Measurements from ENCODE around the gene KCNK4.

KCNK4 gene

DNA sequence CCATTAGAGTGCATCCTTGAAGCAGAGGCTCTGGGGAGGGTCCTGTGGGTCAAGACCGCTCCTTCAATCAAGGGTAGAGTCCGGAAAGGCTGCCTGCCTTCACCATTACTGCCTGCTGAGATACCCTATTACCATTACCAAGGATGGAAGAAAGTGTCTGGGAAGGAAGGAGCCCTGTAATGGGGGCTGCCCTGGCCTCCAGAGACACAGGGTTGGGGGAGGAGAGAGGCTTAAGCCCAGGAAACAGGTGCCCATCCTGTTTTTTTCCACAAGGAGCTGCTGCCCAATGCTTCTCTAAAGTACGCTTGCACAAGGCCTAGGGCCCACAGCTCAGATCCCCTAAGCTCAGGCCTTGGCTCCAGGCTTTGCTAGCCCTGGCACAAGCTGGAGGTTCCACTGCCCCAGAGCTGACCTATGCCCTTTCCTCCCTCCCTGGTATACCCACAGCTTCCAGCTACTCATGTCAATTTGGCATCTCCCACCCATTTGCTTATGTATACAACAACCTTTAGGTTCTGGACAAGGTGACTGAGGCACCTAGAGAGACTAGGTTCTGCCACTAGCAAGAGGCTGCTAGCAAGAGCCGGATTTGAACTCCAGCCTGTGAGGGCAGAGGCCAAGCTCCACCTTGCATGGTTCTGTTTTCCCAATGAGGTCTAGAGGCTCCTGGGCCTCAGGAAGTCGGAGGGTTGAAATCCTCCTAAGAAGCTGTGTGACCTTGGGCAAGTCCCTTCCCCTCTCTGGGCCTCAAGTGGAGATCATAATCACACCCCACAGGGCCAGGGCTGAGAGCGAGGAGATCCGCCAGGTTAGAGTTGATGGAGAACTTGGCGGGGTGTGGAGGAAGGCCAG is 41.3 kb upstream of the KCNK4 start:
- no peaks in the 10 kb centered on the region for H3K9me3 Mint-ChIP-seq
- peak overlapping the region; percentile 59 for H3K4me3 Mint-ChIP-seq
- no peaks in the 10 kb centered on the region for H3K27me3 Mint-ChIP-seq (ENCODE audit: low read depth)
- no peak overlapping the region for H3K27ac Mint-ChIP-seq
- peaks cover 27% of the 10 kb centered on the region for H3K4me1 Mint-ChIP-seq (ENCODE audit: low read depth)
- no peaks in the 10 kb centered on the region for H3K36me3 Mint-ChIP-seq (ENCODE audit: low read depth)

DNA sequence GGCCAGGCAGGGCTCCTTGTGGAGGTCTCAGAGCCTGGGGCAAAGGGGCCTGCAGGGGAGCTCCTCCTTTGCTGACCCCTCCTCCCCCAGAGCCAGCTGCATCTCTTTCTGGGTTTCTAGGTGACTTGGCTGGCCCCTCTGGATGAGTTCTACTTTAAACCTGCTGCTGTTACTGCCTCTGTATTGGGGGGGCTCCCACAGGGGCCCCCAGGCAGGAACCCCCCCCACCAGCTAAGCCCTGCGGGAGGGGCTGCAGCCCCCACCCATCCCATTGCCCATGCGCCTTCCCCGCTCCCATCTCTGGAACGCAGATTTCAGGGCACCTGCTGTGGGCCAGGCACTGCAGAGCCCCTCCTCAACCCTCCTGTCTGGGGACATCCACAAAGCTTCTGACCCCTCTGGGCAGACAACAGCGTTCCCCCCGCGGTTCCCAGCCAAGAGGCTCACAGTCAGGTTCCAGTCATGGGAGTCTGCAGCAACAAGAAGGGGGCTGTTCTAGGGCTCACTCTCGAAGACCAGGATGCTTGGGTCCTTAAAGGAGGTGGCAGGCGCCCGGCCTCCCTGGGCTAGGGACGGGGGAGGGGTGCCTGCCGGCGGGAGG is 40.6 kb upstream of the KCNK4 start:
- Mint-ChIP-seq H3K9me3 (no peaks in the 10 kb centered on the region), H3K4me1 (ENCODE audit: low read depth) (peaks cover 23% of the 10 kb centered on the region)

DNA sequence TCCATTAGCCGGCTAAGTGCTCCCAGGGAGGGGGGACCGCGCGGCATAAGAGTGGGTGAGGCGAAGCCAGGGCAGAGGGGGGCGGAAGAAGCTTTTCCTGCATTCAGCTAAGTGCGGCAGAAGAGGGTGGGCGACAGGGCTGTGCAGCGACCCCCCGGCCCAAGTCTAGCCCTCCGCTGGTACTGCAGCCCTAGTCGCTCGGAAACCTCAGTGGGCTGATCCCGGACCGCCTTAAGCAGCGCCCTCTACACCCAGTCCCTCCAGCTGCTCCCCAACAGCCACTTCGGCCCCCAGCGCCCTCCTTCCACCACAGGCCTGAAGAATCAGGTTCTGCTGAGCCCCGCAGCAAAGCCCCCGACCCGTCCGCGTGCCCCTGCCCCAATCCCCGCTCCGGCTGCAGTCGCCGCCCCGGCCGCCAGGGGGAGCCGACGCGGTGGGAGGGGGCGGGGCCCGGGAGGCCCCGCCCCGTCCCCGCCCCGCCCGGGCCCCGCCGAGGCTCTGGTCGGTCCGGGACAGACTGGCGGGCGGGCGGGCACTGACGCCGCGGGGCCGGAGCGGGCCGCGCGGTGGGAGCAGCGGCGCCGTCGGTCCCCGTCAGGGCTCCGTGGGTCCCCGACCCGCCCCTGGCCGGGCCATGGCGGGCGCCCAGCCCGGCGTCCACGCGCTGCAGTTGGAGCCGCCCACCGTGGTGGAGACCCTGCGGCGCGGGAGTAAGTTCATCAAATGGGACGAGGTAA is 39.9 kb upstream of the KCNK4 start, which contains the start of gene PLCB3:
Gene PLCB3 (plus strand): TSS at position 515 of the 737 bp plus-strand sequence. CDS start 120 bp downstream, at position 635.
- peak within 1 kb of the TSS; percentile 71 for H3K27ac Mint-ChIP-seq
- H3K4me1 Mint-ChIP-seq (ENCODE audit: low read depth) = peaks cover 21% of the 10 kb centered on the region
- peak within 1 kb of the TSS; percentile 89 for H3K4me3 Mint-ChIP-seq
- no peaks in the 10 kb centered on the region for H3K27me3 Mint-ChIP-seq (ENCODE audit: low read depth)
- H3K9me3 Mint-ChIP-seq = no peaks in the 10 kb centered on the region
- H3K36me3 Mint-ChIP-seq (ENCODE audit: low read depth) = peaks cover 2% of the 10 kb centered on the region

More for the DNA sequence above, 40.6 kb upstream of the KCNK4 start:
- peak overlapping the region; percentile 74 for H3K4me3 Mint-ChIP-seq
- H3K27ac Mint-ChIP-seq = no peak overlapping the region
- H3K27me3 Mint-ChIP-seq (ENCODE audit: low read depth) = no peaks in the 10 kb centered on the region
- H3K36me3 Mint-ChIP-seq (ENCODE audit: low read depth) = peaks cover 2% of the 10 kb centered on the region

DNA sequence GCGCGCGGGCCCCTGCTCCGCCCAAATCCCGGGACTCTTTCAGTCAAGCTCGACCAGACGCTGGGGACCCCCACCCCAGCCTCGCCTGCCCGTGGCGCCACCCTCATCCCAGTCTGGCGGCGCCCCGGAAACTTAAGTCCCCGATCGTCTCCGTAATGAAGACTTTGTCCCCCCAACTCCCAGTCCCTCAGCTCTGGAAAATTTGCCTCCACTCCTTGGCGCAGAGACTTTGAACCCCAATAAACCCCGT is 39.4 kb upstream of the KCNK4 start:
- H3K36me3 Mint-ChIP-seq (ENCODE audit: low read depth) = peaks cover 2% of the 10 kb centered on the region
- H3K27ac Mint-ChIP-seq = peak overlapping the region; percentile 71
- no peaks in the 10 kb centered on the region for H3K27me3 Mint-ChIP-seq (ENCODE audit: low read depth)
- H3K4me3 Mint-ChIP-seq = peak overlapping the region; percentile 89
- peaks cover 21% of the 10 kb centered on the region for H3K4me1 Mint-ChIP-seq (ENCODE audit: low read depth)
- no peaks in the 10 kb centered on the region for H3K9me3 Mint-ChIP-seq

DNA sequence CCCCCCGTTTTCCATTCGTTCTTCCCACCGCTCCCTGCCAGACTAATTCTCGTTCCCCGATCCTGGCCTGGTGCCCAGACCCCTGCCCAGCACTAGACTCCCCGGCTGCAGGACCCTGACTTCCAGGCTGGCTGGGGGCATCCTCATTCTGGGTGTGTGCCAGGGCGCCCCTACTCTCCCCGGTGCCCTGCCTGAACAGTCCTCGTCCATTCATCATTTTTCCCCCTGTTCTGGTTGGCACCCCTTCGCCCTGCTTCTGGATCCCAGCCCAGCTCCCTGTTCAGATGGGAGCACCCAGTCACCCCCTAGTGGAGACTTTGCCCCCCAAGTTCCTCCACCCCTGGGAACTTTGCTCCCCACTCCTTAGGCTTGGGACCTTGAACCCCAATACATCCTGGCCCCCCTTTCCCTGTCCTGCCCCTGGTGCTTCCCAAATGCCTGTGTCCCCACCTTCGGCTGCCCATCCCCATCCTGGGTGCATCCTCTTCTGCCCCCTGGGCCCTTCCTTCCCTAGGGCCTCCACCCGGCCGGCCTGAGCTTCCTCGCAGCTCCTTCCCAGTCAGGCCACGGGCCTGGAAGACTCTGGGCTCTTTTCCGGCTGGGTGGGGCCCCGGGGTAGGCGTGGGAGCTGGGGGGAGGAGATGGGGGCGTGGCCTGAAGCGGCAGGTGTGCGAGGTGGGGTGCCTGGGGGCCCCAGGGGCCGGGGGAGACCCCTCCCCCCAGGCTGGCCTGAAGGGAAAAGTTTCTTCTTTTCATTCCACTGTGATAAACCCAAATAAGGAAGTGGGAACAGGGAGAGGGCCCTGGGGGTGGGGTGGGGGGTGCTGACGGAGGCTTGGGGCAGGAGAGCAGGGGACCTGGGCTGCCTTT is 38.9 kb upstream of the KCNK4 start:
- H3K27ac Mint-ChIP-seq = peak overlapping the region; percentile 71
- H3K9me3 Mint-ChIP-seq = no peaks in the 10 kb centered on the region

DNA sequence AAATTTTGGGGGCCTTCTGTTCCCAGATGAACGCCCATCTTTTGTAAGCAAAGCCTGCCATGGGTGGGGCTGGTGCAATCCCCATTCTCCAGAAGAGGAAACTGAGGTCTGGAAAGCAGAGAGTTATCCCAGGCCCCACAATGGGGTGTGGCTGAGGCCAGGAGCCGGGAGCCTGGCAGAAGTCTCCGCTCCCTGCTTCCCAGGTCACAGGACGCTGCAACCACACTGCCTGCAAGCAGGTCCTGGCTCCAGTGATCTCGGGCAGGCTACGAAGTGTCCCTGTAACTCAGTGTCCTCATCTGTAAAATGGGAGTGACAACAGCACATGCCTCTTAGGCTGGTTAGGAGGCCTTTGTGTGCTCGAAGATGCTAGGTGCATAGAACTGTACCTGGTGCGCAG is 38.1 kb upstream of the KCNK4 start:
- Mint-ChIP-seq H3K4me3 (peak overlapping the region; percentile 28), H3K9me3 (no peaks in the 10 kb centered on the region), H3K4me1 (ENCODE audit: low read depth) (peaks cover 18% of the 10 kb centered on the region), H3K27ac (no peak overlapping the region), H3K36me3 (ENCODE audit: low read depth) (peaks cover 5% of the 10 kb centered on the region), H3K27me3 (ENCODE audit: low read depth) (no peaks in the 10 kb centered on the region)

More for the DNA sequence above, 38.9 kb upstream of the KCNK4 start:
- peaks cover 21% of the 10 kb centered on the region for H3K4me1 Mint-ChIP-seq (ENCODE audit: low read depth)
- H3K27me3 Mint-ChIP-seq (ENCODE audit: low read depth) = no peaks in the 10 kb centered on the region
- H3K4me3 Mint-ChIP-seq = peak overlapping the region; percentile 89
- peaks cover 2% of the 10 kb centered on the region for H3K36me3 Mint-ChIP-seq (ENCODE audit: low read depth)

DNA sequence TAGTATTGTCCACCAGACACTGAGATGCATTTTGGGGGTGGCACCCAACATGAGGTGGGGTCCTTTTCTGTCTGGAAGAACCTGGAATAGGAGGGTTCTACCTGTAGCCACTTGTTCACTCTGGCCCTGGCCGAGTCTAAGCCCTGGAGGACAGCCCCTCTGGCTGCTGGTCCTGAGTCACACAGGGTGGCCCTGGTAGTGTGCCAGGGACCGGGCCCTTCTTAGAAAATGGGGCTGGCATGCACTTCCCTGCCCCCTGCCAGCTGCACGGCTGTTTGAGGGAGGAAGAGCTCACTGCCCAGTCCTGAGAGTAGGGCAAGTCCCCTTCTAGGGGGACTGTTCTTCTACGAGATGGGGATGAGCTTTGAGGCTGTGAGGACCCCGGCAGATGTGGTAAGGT is 37.6 kb upstream of the KCNK4 start:
- H3K4me1 Mint-ChIP-seq (ENCODE audit: low read depth) = peaks cover 16% of the 10 kb centered on the region
- peaks cover 5% of the 10 kb centered on the region for H3K36me3 Mint-ChIP-seq (ENCODE audit: low read depth)
- no peaks in the 10 kb centered on the region for H3K9me3 Mint-ChIP-seq
- H3K27ac Mint-ChIP-seq = no peak overlapping the region
- no peaks in the 10 kb centered on the region for H3K27me3 Mint-ChIP-seq (ENCODE audit: low read depth)
- H3K4me3 Mint-ChIP-seq = peak overlapping the region; percentile 28

DNA sequence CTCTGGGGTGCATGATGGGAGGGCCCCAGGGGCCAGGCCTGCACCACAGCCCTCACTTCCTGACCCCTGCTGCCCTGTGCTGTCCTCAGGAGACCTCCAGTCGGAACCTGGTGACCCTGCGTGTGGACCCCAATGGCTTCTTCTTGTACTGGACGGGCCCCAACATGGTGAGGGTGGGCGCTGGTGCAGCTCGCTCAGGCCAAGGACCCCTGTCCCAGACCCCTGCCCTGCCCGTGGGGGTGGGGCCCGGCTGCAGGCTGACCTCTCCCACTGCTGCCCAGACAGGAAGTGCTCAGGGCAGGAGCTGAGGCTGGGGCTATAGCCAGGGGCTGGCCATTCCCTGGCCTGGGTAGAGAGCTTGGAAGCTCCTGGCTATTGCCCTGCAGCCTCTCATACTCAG is 36.8 kb upstream of the KCNK4 start:
- Mint-ChIP-seq H3K36me3 (ENCODE audit: low read depth) (peaks cover 6% of the 10 kb centered on the region), H3K27me3 (ENCODE audit: low read depth) (no peaks in the 10 kb centered on the region), H3K4me3 (no peak overlapping the region), H3K27ac (no peak overlapping the region), H3K9me3 (no peaks in the 10 kb centered on the region), H3K4me1 (ENCODE audit: low read depth) (peaks cover 16% of the 10 kb centered on the region)

DNA sequence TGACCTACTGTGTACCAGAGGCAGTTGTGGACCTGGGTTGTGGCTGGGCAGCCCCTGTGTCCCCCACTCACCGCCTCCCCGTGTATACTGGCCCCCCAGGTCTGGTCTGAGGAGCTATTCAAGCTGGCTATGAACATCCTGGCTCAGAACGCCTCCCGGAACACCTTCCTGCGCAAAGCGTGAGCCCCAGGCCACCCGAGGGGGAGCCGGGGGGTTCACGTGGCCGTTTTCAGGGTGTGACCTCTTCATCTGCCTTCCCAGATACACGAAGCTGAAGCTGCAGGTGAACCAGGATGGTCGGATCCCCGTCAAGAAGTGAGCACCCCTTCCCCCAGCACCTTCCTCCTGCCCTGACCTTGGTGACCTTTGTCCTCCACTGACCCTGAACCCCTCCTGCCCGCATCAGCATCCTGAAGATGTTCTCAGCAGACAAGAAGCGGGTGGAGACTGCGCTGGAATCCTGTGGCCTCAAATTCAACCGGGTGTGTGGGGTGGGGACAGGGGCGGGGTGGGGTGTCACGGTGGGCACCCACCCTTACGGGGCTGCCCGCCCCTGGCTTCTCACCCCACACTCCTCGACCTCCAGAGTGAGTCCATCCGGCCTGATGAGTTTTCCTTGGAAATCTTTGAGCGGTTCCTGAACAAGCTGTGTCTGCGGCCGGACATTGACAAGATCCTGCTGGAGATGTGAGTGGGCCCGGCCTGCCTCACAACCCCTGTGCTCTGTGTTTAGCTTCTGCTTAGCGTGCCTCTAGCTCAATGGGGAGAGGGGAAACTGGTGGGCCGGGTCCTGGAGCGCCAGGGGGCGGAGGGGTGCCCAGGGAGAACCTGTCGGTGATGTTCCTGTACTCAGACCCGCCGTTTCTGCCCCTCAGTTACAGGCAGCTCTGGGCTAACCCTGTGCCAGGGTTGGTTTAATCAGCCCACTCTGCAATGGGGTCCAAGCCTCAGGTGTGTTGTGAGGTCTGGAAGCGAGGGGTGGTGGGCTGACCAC is 35.7 kb upstream of the KCNK4 start:
- H3K9me3 Mint-ChIP-seq = no peaks in the 10 kb centered on the region
- H3K27ac Mint-ChIP-seq = no peak overlapping the region
- peaks cover 14% of the 10 kb centered on the region for H3K36me3 Mint-ChIP-seq (ENCODE audit: low read depth)
- H3K27me3 Mint-ChIP-seq (ENCODE audit: low read depth) = no peaks in the 10 kb centered on the region
- peaks cover 14% of the 10 kb centered on the region for H3K4me1 Mint-ChIP-seq (ENCODE audit: low read depth)
- H3K4me3 Mint-ChIP-seq = no peak overlapping the region

DNA sequence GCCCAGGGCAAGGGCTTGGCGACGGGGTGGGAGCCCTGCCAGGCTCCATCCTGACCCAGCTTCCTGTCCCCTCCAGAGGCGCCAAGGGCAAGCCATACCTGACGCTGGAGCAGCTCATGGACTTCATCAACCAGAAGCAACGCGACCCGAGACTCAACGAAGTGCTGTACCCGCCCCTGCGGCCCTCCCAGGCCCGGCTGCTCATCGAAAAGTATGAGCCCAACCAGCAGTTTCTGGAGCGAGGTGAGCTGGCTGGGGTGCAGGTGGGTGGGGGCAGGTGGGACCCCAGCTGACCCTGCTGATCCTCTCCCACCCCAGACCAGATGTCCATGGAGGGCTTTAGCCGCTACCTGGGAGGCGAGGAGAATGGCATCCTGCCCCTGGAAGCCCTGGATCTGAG is 34.8 kb upstream of the KCNK4 start:
- H3K27ac Mint-ChIP-seq = no peak overlapping the region
- H3K9me3 Mint-ChIP-seq = no peaks in the 10 kb centered on the region
- peaks cover 16% of the 10 kb centered on the region for H3K36me3 Mint-ChIP-seq (ENCODE audit: low read depth)
- H3K4me1 Mint-ChIP-seq (ENCODE audit: low read depth) = peaks cover 14% of the 10 kb centered on the region
- H3K4me3 Mint-ChIP-seq = no peak overlapping the region
- H3K27me3 Mint-ChIP-seq (ENCODE audit: low read depth) = no peaks in the 10 kb centered on the region

DNA sequence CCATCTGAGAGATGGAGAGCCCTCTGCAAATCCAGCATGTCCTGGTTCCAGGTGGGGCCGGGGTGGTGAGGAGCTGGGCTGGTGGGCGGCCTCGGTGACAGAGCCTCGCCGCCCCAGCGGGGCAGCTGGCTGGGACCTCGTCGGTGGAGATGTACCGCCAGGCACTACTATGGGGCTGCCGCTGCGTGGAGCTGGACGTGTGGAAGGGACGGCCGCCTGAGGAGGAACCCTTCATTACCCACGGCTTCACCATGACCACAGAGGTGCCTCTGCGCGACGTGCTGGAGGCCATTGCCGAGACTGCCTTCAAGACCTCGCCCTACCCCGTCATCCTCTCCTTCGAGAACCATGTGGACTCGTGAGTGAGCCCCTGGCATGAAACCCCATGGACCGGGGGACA is 32.7 kb upstream of the KCNK4 start:
- Mint-ChIP-seq H3K27ac (no peak overlapping the region), H3K9me3 (no peaks in the 10 kb centered on the region), H3K36me3 (ENCODE audit: low read depth) (peaks cover 21% of the 10 kb centered on the region), H3K27me3 (ENCODE audit: low read depth) (no peaks in the 10 kb centered on the region), H3K4me1 (ENCODE audit: low read depth) (peaks cover 9% of the 10 kb centered on the region), H3K4me3 (no peak overlapping the region)

DNA sequence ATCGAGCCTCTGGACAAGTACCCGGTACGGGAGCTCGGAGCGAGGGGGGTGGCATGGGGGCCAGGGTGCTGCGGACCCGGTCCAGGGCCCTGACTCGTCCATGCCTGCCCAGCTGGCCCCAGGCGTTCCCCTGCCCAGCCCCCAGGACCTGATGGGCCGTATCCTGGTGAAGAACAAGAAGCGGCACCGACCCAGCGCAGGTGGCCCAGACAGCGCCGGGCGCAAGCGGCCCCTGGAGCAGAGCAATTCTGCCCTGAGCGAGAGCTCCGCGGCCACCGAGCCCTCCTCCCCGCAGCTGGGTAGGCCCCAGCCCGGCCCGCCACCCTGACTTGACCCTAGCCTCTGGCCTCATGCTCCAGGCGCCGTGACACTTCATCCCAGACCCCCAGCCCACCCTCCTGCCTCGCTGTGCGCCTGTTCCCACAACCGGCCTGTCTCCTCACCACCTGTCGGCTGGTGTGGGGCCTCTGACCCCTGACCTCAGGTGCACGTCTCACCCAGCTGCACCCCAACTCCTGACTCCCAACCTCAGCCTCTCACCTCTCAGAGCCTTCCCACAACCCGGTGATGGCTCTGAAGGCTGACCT is 32.1 kb upstream of the KCNK4 start:
- Mint-ChIP-seq H3K9me3 (no peaks in the 10 kb centered on the region), H3K27me3 (ENCODE audit: low read depth) (no peaks in the 10 kb centered on the region), H3K27ac (no peak overlapping the region), H3K36me3 (ENCODE audit: low read depth) (peaks cover 21% of the 10 kb centered on the region), H3K4me1 (ENCODE audit: low read depth) (peaks cover 6% of the 10 kb centered on the region), H3K4me3 (no peak overlapping the region)

DNA sequence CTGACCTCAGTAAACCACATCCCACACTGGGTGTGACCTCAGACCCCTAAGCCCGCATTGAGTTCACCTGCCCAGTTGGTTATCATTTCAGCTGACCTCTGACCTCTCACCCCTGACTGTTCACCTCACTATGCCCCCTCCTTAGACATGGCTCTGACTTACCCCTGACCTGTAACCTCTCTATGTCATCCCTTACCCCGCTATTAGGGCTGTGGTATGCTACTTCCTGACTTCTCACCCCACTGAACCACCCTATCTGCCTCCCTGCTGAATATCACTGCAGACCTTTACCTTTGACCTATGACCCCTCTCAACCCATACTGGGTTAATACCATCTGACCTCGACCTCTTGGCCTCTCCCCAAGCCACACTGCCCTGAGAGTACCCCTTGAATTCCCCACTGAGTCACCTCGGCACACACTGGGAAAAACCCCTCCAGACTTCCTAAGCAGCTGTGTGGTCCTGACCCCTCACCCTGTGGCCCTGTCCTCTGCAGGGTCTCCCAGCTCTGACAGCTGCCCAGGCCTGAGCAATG is 31.5 kb upstream of the KCNK4 start:
- Mint-ChIP-seq H3K4me3 (no peak overlapping the region), H3K27ac (peak overlapping the region; percentile 28), H3K4me1 (ENCODE audit: low read depth) (peaks cover 6% of the 10 kb centered on the region), H3K9me3 (no peaks in the 10 kb centered on the region), H3K36me3 (ENCODE audit: low read depth) (peaks cover 21% of the 10 kb centered on the region), H3K27me3 (ENCODE audit: low read depth) (no peaks in the 10 kb centered on the region)

All from T-helper 1 cell treated with Interleukin-12 subunit alpha and Interleukin-12 subunit beta and Interleukin-4 antibody, amounts not matched to agents 30 μg/mL and 1 μg/mL, for 36 hours (primary cell).